ENCODE data around the gene ZNG1F. TPM values are rescaled to one million over a fixed set of nuclear protein-coding genes. Genes with fewer than 3 reads are reported as not detected.
"Not testable (repeated sequence)": the region's sequence is repeated elsewhere in the genome, so short reads cannot be mapped to it uniquely, and the experiment has no call there.

The ZNG1F gene
- polyA plus RNA-seq, 1 experiment = 7.6 TPM

GRCh38 chr9:41086685-41087084 lies 102.4 kb downstream of the ZNG1F start:
- H3K27ac ChIP-seq (ENCODE audit: low read depth, low read length); H3K9me3 ChIP-seq (ENCODE audit: control insufficient read depth, insufficient read depth, low read length); H3K27me3 ChIP-seq (ENCODE audit: control insufficient read depth, insufficient read depth, low read length); H3K4me3 ChIP-seq (ENCODE audit: low read depth, low read length); DNase-seq (ENCODE audit: low read depth, low spot score); POLR2A ChIA-PET: not testable (repeated sequence)
- CTCF ChIA-PET = interaction anchor here (2.1 kb wide), 1 partner anchor 95 kb away, joined by 13 read pairs; no protein-coding TSS in a partner anchor

GRCh38 chr9:41086215-41086614 lies 102.9 kb downstream of the ZNG1F start:
- H3K4me3 ChIP-seq (ENCODE audit: low read depth, low read length); CTCF ChIA-PET; H3K27ac ChIP-seq (ENCODE audit: low read depth, low read length); H3K9me3 ChIP-seq (ENCODE audit: control insufficient read depth, insufficient read depth, low read length); H3K27me3 ChIP-seq (ENCODE audit: control insufficient read depth, insufficient read depth, low read length); POLR2A ChIA-PET; DNase-seq (ENCODE audit: low read depth, low spot score): not testable (repeated sequence)

- POLR2A ChIA-PET; DNase-seq (ENCODE audit: low read depth, low spot score): not testable (repeated sequence)
Observed at GRCh38 chr9:41082358-41082757, 106.8 kb downstream of the ZNG1F start.

More at GRCh38 chr9:41082358-41082757, 106.8 kb downstream of the ZNG1F start:
- H3K27me3 ChIP-seq (ENCODE audit: control insufficient read depth, insufficient read depth, low read length); H3K9me3 ChIP-seq (ENCODE audit: control insufficient read depth, insufficient read depth, low read length); H3K27ac ChIP-seq (ENCODE audit: low read depth, low read length); H3K4me3 ChIP-seq (ENCODE audit: low read depth, low read length); CTCF ChIA-PET: not testable (repeated sequence)

Small RNA genes within 50 kb of the gene (small RNA-seq; reads per million reads assigned to genes)
- gene MIR4477A (ENCODE audit: insufficient read length, low read depth) (not detected), gene RNA5SP530 (ENCODE audit: insufficient read length, low read depth) (not detected)

Other genes starting within 250 kb of the ZNG1F start
- gene FOXD4L6, start 60.6 kb downstream of the ZNG1F start, polyA plus RNA-seq (2011; rRNA removed) = not detected in 2 replicates

Measured in AG04450 (cell line).